ENCODE measurements around the gene MIXL1.

The MIXL1 gene

GRCh38 chr1:226239421-226239820, 16.0 kb downstream of the MIXL1 start:
- TF ChIP-seq ZNF184 (tag by site-specific recombination; IDR thresholded peaks at IDR 0.05) (no peak), ZNF768 (tag by site-specific recombination; IDR thresholded peaks at IDR 0.05) (0 out of 2 replicates have a peak, but pooled peaks have one; percentile 40), ZNF664 (tag by site-specific recombination; IDR thresholded peaks at IDR 0.05) (peak; percentile 92), GLI4 (tag by site-specific recombination; IDR thresholded peaks at IDR 0.05) (no peak), ZNF324 (tag by site-specific recombination; IDR thresholded peaks at IDR 0.05) (no peak), ZNF26 (tag by site-specific recombination; IDR thresholded peaks at IDR 0.05) (no peak)
- H3K4me1 ChIP-seq (ENCODE audit: control insufficient read depth, insufficient read depth, low read length): no peaks in the 10 kb centered on the region
- H3K4me3 ChIP-seq (ENCODE audit: low read depth, low read length): no peak overlapping the region
- CTCF ChIA-PET: interaction anchor here (0.6 to 1.1 kb wide), 2 partner anchors 16 to 114 kb away, joined by 5 to 8 read pairs; no protein-coding TSS in a partner anchor
- peaks cover 26 to 64% of the 10 kb centered on the region in 2 experiments for H3K36me3 ChIP-seq (ENCODE audit: control insufficient read depth in 2 of 2, insufficient read depth in 1 of 2, low read length in 2 of 2)
- H3K9me3 ChIP-seq (ENCODE audit: control insufficient read depth, insufficient read depth, low read depth, low read length): no peaks in the 10 kb centered on the region
- POLR2A ChIA-PET: no interaction called here
- H3K27ac ChIP-seq (ENCODE audit: extremely low read depth, low read depth, low read length): no peak overlapping the region

DNA sequence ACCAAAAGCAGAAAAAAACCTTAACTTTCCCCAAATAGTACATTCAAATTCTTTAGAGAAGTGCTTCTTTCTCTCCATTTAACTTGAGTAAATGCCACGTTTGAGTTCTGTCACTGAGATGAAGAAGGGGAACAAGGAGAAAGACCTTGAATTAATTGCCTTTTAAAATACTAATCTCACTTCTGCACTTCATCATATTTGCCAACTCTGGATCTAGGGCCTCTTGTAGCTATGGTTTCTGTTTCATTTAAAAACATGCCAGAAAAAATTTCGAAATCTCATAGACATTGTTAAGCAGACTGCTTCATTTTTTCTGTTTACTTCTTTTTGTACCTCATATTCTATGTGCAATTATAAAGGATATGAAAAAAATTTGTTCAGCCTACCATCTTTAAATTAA, 24.6 kb downstream of the MIXL1 start:
- H3K36me3 ChIP-seq (ENCODE audit: control insufficient read depth in 2 of 2, insufficient read depth in 1 of 2, low read length in 2 of 2): peaks cover 18 to 56% of the 10 kb centered on the region in 2 experiments
- TF ChIP-seq PRDM10 (tag by site-specific recombination; IDR thresholded peaks at IDR 0.05) (no peak), SP2 (tag by site-specific recombination; IDR thresholded peaks at IDR 0.05) (no peak), ZBTB8A (tag by site-specific recombination; IDR thresholded peaks at IDR 0.05) (no peak), ZNF521 (tag by site-specific recombination; IDR thresholded peaks at IDR 0.05) (no peak), ZBTB7A (tag by site-specific recombination; IDR thresholded peaks at IDR 0.05; ENCODE audit: low read depth) (no peak), ZNF514 (tag by site-specific recombination; IDR thresholded peaks at IDR 0.05) (no peak), GLIS2 (tag by site-specific recombination; IDR thresholded peaks at IDR 0.05) (no peak), ZNF837 (tag by site-specific recombination; IDR thresholded peaks at IDR 0.05) (no peak), ZNF473 (tag by site-specific recombination; IDR thresholded peaks at IDR 0.05) (no peak)
- TF ChIP-seq, protein P1, sequence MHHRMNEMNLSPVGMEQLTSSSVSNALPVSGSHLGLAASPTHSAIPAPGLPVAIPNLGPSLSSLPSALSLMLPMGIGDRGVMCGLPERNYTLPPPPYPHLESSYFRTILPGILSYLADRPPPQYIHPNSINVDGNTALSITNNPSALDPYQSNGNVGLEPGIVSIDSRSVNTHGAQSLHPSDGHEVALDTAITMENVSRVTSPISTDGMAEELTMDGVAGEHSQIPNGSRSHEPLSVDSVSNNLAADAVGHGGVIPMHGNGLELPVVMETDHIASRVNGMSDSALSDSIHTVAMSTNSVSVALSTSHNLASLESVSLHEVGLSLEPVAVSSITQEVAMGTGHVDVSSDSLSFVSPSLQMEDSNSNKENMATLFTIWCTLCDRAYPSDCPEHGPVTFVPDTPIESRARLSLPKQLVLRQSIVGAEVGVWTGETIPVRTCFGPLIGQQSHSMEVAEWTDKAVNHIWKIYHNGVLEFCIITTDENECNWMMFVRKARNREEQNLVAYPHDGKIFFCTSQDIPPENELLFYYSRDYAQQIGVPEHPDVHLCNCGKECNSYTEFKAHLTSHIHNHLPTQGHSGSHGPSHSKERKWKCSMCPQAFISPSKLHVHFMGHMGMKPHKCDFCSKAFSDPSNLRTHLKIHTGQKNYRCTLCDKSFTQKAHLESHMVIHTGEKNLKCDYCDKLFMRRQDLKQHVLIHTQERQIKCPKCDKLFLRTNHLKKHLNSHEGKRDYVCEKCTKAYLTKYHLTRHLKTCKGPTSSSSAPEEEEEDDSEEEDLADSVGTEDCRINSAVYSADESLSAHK (tag by site-specific recombination; IDR thresholded peaks at IDR 0.05): no peak
- H3K27ac ChIP-seq (ENCODE audit: extremely low read depth, low read depth, low read length): no peak overlapping the region
- H3K4me3 ChIP-seq (ENCODE audit: low read depth, low read length): no peak overlapping the region
- POLR2A ChIA-PET: no interaction called here
- CTCF ChIA-PET: no interaction called here
- H3K4me1 ChIP-seq (ENCODE audit: control insufficient read depth, insufficient read depth, low read length): no peaks in the 10 kb centered on the region
- no peaks in the 10 kb centered on the region for H3K9me3 ChIP-seq (ENCODE audit: control insufficient read depth, insufficient read depth, low read depth, low read length)
